HG03103 (cell line): Measurements from ENCODE around the gene HS1BP3.

Source experiments
- ATAC-seq: cut with Tn5 transposase; IDR thresholded peaks from one replicate; pipeline ENCODE4 v1.9.1; 2021; ENCODE audit warnings: low read depth; ENCODE audit not compliant: unreplicated experiment

Gene HS1BP3

DNA sequence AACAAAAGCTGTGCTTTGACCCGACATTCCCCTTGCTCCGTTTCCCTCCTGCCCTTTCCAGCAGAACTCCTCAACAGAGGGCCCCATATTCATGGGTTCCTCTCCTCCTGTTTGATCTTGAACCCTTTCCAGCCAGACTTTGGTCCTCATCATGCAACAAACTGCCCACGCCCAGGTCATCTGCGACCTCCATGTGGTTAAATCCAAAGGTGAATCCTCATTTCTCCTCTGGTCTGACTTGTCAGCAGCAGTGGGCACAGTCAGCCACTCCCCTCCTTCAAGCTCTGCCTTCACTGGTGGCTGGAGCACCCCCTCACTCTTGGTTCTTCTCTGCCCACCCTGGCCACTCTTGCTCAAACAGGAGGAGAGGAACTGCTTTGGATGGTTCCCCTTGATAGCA is 2.7 kb downstream of the HS1BP3 start:
- no peak for ATAC-seq

DNA sequence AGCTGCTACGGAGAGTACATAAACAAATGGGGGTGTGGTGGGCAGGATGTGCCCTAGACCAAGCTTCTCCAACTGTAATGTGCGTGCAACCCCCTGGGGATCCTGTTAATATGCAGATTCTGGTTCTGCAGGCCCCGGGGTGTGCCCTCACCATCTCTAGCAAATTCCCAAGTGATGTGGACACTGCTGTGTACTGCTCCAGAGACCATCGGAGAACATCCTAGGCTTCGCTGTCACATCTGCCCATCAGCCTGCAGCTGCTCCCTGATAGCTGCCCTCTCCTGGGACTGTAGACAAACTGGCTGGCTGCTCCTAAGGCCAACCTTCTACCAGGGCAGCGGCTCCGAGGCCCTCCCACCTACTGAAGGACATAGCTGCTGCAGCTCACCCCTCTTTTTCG is 3.2 kb downstream of the HS1BP3 start:
- no peak for ATAC-seq

DNA sequence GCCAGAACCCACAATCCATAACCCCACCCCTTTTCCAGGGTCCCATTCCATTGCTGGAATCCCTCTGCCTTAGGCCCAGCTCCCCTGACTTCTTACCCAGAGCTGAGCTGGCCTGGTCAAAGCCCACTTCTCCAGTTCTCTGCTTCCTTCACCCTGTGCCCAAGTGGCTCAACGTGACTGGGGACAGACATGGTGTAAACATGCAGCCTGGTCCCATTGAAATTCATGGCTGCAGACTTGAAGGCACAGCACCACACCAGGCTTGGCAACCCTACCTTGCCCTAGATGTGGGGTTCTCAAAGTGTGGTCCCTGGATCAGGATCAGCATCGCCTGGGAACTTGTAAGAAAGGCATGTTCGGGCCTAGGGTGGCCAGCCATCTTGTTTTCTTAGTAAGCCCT is 3.7 kb downstream of the HS1BP3 start:
- no peak for ATAC-seq

DNA sequence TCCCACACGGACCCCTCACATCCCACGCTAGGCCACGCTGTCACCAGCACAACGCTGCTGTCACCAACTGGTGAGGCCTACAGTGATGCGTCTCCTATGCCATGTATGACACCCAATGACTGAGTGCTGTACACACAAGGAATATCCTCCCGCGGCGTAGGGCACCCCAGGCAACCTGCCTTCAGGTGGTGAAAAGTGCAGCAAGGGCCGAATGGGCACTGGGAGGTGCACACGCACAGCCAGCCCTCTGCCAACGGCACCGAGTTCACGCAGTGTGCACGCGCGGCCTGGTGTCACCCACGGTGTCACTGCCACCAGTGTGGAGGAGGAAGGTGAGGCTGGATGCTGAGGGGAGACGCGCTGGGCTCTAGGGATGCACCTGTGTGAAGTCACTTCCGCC is 4.5 kb downstream of the HS1BP3 start:
- no peak for ATAC-seq

GRCh38 chr2:20645761-20646160 is 5.1 kb downstream of the HS1BP3 start:
- ATAC-seq = no peak

GRCh38 chr2:20645301-20645701 is 5.6 kb downstream of the HS1BP3 start:
- no peak for ATAC-seq

DNA sequence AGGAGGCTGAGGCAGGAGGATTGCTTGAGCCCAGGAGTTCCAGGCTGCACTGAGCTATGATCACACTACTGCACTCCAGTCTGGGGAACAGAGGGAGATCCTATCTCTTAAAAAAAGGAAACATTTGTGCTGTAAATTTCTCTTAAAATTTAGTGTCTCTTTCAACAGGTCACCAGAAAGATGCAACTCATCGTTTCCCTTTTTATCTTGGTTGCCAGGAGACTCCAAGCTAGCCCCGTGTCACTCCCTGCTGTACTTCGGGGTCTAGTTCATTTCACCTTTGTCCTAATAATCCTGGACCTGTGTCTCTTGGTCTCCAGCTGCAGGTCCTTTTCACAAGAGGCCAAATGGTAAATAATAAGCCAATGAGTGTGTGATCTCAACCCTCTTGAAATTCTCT is 7.1 kb downstream of the HS1BP3 start:
- ATAC-seq = no peak

DNA sequence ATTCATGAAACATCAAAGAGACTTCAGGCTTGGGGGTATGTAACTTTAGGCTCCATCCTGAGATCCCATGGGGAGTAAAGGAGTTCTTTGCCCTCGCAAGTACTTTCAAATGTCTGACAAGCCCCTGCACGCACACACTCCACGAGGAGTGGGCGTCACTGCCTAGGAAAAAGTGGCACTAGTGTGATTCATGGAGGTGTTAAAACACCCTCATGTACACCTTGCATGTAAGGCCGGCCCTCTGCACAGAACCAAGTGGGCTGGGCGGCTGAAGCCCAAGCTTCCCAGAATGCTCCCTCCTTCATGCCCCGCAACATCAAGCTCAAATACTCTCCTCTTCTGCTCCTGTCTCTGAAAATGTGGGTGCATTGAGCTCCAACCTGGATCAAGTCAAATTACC is 7.8 kb downstream of the HS1BP3 start:
- no peak for ATAC-seq

DNA sequence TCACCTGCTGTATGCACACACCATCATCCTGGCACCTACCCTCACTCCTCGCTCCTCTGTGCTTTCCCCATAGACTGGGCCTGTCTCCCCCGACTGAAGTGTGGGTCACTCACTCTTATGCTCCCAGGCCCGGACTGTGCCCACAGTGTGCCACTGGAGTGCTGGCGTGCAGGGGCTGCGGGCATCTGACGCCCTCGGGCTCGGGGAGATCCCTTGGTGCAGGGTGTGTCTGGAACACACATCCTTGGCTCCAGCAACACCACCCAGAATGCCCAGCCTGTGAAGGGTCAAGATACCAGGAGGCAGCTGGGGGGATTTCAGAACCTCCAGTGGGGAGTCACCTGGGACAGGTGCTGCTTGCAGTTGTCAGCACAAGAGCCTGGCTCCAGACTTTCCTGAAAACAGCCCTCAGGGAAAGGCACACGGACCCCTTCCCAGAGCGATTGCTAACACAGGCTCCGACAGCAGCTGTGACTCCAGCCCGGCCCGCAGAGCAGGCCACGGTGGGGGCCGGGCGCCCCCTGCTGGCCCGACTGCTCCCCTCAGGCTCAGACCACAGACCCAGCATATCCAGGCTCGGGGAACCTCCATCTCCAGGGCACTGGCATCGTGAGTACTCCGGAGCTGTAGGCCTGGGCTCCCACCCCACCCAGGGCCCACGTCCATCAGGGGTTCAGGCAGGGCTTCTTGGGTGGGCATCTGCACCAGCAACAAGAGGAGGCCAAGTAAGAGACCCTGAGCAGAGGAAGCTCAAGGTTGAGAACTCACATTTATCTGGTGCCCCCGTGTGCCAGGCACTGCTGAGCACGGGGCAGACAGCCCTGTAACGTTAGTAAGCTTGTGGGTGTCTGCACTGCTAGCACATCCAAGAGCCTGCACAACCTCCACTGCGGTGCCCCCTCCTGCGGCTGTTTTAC is 8.6 kb downstream of the HS1BP3 start:
- peak; percentile 95 for ATAC-seq

GRCh38 chr2:20641123-20641985 is 9.5 kb downstream of the HS1BP3 start:
- no peak for ATAC-seq

GRCh38 chr2:20640411-20641122 is 10.3 kb downstream of the HS1BP3 start:
- no peak for ATAC-seq

- ATAC-seq = no peak
Measured at GRCh38 chr2:20638646-20639430, 12.1 kb downstream of the HS1BP3 start.

- ATAC-seq = no peak
Measured at GRCh38 chr2:20638014-20638413, 12.9 kb downstream of the HS1BP3 start.

DNA sequence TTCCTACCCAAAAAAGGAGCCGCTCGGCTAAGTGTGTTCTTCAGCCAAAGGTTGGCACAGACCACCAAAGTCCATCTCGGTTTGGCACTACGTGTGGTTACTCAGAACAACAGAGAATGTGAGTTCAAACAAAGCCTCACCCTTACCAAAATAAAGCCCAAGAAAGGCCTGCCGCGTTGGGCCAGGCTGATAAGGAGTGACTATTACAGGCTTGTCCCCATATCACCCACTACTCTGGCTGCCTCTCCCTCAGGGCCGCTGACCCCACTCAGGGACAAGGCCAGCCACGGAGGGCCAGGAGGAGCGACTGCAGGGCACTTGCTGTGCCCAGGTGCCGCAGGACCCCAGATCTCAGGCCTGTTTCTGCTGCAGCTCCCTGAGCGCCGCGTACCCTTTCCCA is 13.8 kb downstream of the HS1BP3 start:
- ATAC-seq = no peak

GRCh38 chr2:20635675-20636584 is 15.0 kb downstream of the HS1BP3 start:
- peak; percentile 70 for ATAC-seq

DNA sequence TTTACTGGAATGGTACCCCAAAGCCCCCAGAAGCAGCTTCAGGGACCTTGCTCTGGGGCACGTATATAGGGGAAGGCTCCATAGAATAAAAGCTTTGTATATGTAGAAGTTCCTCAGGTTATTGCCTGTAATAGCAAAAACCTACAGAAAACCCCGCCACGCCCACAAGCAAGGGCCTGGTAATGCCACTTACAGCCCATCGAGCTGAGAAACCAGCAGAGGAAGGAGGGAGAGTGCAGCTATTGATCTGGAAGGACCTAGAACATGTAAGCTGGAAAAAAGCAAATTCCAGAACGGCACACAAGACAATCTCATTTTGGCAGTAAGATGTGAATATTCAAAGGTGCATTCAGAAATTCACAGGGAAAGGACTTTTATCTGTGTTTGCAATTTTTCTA is 15.8 kb downstream of the HS1BP3 start:
- ATAC-seq = no peak

GRCh38 chr2:20634507-20635112 is 16.3 kb downstream of the HS1BP3 start:
- ATAC-seq = no peak

DNA sequence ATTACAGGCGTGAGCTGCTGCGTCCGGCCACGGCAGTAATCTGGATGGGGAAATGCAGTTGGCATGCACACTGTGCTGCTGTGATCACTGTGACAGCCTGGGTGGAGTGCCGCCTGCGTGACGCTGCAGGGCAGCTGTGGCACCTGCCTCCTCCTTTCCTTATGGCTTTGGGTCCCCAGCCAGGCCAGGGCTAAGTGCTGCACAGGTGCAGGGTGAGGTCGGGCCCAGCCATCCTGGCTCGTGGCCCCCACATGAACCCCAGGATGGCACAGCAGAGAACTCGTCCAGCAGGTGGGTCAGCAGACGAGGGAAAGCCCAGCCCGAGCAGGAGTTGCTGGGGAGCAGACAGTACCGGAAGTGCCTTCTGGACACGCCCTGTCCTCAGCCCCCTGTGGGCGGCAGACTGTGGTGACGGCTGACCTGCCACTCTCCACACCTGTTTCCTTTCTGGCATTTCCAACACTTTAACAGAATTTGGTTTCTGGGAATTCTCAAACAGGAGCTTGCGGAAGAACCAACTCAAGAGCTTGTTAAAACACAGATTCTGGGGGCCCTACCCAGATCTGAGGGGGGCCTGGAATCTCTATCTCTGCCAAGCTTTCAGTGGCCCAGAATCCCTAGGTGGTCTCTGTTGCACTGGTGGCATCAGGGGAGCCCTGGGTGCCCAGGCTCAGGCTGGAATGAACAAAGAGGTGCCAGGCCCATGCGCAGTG is 16.9 kb downstream of the HS1BP3 start:
- no peak for ATAC-seq
